Measurements from ENCODE around the gene LRRC27.

DNA sequence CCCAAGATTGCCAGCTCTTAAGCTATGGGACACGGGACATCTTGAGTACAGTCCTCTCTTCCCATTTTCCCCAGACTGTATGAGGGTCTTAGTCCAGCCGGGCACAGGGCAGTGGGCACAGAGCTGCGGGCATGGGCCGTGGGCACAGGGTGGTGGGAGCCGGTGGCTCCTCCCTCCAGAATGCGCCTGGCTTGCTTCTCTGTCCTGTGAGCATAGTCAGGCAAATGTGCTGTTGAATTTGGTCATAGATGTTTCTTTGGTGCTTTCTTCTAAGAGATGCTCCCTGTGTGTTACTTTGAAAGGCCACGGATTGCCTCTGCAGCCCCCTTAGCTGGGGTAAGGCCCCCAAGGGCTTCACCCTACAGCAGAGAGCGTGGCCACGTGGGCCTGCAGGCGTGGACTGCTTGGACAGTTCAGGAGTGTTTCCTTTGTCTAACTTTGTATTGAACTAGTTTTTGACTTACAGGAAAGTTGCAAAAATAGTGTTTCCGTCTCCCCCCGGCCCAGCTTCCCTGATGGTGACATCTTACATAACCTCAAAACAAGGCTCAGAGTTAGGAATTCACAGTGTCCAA lies 24.7 kb downstream of the LRRC27 start:
- no peak for TF ChIP-seq POLR2AphosphoS5 (IDR thresholded peaks at IDR 0.05; ENCODE audit: low read depth, low read length)
- TF ChIP-seq POLR2A (IDR thresholded peaks at IDR 0.05; ENCODE audit: borderline replicate concordance, extremely low read depth, insufficient read depth, insufficient read length) = no peak
- TF ChIP-seq, protein P1, sequence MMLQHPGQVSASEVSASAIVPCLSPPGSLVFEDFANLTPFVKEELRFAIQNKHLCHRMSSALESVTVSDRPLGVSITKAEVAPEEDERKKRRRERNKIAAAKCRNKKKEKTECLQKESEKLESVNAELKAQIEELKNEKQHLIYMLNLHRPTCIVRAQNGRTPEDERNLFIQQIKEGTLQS (IDR thresholded peaks at IDR 0.05) = no peak
- no peak for TF ChIP-seq EZH2 (IDR thresholded peaks at IDR 0.05)
- no peak for TF ChIP-seq RAD21 (IDR thresholded peaks at IDR 0.05; ENCODE audit: low read depth)
- no peak for TF ChIP-seq CTCF (IDR thresholded peaks at IDR 0.05 in 2 of 3, conservative IDR thresholded peaks at IDR 0.05 in 1 of 3; ENCODE audit: borderline replicate concordance in 1 of 3, insufficient read depth in 1 of 3, low read depth in 2 of 3, low read length in 2 of 3)
- TF ChIP-seq SP1 (IDR thresholded peaks at IDR 0.05; ENCODE audit: low read depth) = no peak
- TF ChIP-seq ZNF274 (IDR thresholded peaks at IDR 0.05; ENCODE audit: low read depth, low read length) = no peak
- TF ChIP-seq SIN3A (IDR thresholded peaks at IDR 0.05; ENCODE audit: low read depth) = no peak
- no peak for TF ChIP-seq MAX (IDR thresholded peaks at IDR 0.05)
- TF ChIP-seq EZH2phosphoT487 (IDR thresholded peaks at IDR 0.05; ENCODE audit: borderline replicate concordance) = no peak
- no peak for TF ChIP-seq JUND (IDR thresholded peaks at IDR 0.05)
- TF ChIP-seq ZBTB33 (IDR thresholded peaks at IDR 0.05; ENCODE audit: extremely low read depth, insufficient replicate concordance, low read length) = no peak
